Heart right ventricle (tissue), 16 donors: ENCODE measurements around the gene PODXL2. TPM values are rescaled to one million over a fixed set of nuclear protein-coding genes. Genes with fewer than 3 reads are reported as not detected.
A peak's percentile ranks its signal among the peaks of the same experiment; 100 is the strongest.

Source experiments
- ATAC-seq, 8 donors: fragments of 200-7000 bp; cut with Tn5 transposase; one replicate each; pipeline ENCODE4 v1.9.1; 2020; ENCODE audit warnings: mild to moderate bottlenecking in 8 of 8, moderate library complexity in 8 of 8, moderate number of reproducible peaks in 1 of 8
- DNase-seq, 2 donors: peaks; one replicate each; pipeline ENCODE4 v3.0.0-alpha.2; 2020
- H3K27ac ChIP-seq, 10 donors: fragments of 200-600 bp; sonication (generic) in 2 of 10; one replicate each; pipeline versions ENCODE4 v1.5.0 to v1.8.0; 2020 to 2022; ENCODE audit warnings: mild to moderate bottlenecking in 3 of 10
- H3K27me3 ChIP-seq, 7 donors: fragments of 200-600 bp; one replicate each; pipeline ENCODE4 v1.8.0; 2021 to 2022; ENCODE audit warnings: mild to moderate bottlenecking in 2 of 7
- H3K36me3 ChIP-seq, 9 donors: fragments of 200-600 bp; sonication (generic) in 1 of 9; one replicate each; pipeline versions ENCODE4 v1.5.0 to v1.8.0; 2020 to 2022; ENCODE audit warnings: mild to moderate bottlenecking in 2 of 9
- H3K4me1 ChIP-seq, 9 donors: fragments of 200-600 bp; sonication (generic) in 1 of 9; one replicate each; pipeline versions ENCODE4 v1.5.0 to v1.8.0; 2020 to 2022; ENCODE audit warnings: mild to moderate bottlenecking in 4 of 9
- H3K4me3 ChIP-seq, 10 donors: fragments of 200-600 bp; sonication (generic) in 2 of 10; one replicate each; pipeline versions ENCODE4 v1.5.0 to v1.8.0; 2020 to 2022; ENCODE audit warnings: mild to moderate bottlenecking in 7 of 10, moderate library complexity in 2 of 10
- H3K9me3 ChIP-seq, 11 donors: fragments of 200-600 bp in 10 of 11; sonication (generic) in 2 of 11; one replicate each; pipeline versions ENCODE4 v1.5.0 to v1.8.0; 2013 to 2022; ENCODE audit warnings: mild to moderate bottlenecking in 2 of 11, control low read depth in 1 of 11, moderate library complexity in 1 of 11
- CTCF ChIP-seq, 9 donors: fragments of 200-600 bp; sonication (generic) in 2 of 9; IDR thresholded peaks; one replicate each; pipeline versions ENCODE4 v1.5.0 to v1.8.0; 2021 to 2022; ENCODE audit warnings: antibody characterized with exemption in 9 of 9, mild to moderate bottlenecking in 5 of 9, moderate library complexity in 1 of 9
- WGBS, 2 donors: extraction: QIAGEN DNeasy Blood & Tissue Kit; methylation state at CpG; one replicate each; pipeline ENCODE4 v1.1.7; 2013; ENCODE audit warnings: inconsistent platforms in 1 of 2; 5-methylcytosine and 5-hydroxymethylcytosine counted together
- intact Hi-C, 10 donors: fragments of 100-400 bp; cut with DNase I; formaldehyde crosslinking; loops; one replicate each; pipeline versions ENCODE4 v1.11.1 to v1.14.2; 2022
- polyA plus RNA-seq, 2 donors: library from polyadenylated mRNA; stranded (reverse); fragments of 200-250 nt; gene quantifications; one replicate each; pipeline ENCODE4 v1.2.3, GENCODE V29; 2013
- total RNA-seq, 10 donors: library from RNA; stranded (reverse); fragmentation: NEBNext Ultra II Directional in 3 of 10; extraction: Animal tissue kit (Norgen Biotek cat#: 25700) in 3 of 10; gene quantifications; one replicate each; pipeline versions ENCODE4 v1.2.1 to v1.2.4, GENCODE V29; 2021 to 2023
- donor health status: Arrhythmogenic right ventricular cardiomyopathy.
- donor health status: ischemic (EF 13 %, LVEDD 7.1; RV severe dilation, severe dysfunction).
- donor health status: healthy with polysubstance abuse.
- donor health status: DM: no; HTN: yes; CAD: no.
- donor health status: DM: no; HTN: no; CAD: no.
- donor health status: ischemic (EF 25% LVEDD 6.9; RV normal size, moderate dysfunction).
- donor health status: ischemic (EF 25% LVEDD 5.7; RV mildly dilated, moderate dysfunction).
- donor health status: healthy.
- donor health status: DM: yes; HTN: yes; CAD: no.
- donor health status: Ischemic cardiomyopathy.
- donor health status: ischemic (EF 35%, LVEDD 5.7; RV mildly dilated, moderate dysfunction).
- donor health status: nonischemic (EF 11% LVEDD 7.7; RV severe dilation, severe dysfunction).
- donor health status: DM: yes; HTN: yes; CAD: no.
- donor health status: PGD.
- donor health status: ischemic (EF 29% LVEDD 5.4; RV normal size, mild dysfunction).
- donor health status: nonischemic (EF 23%, LVEDD 6.1; RV moderate dilation, normal function).

The PODXL2 gene
- total and polyA plus RNA-seq, 12 donors = 0.42 to 4.0 (median 1.5) TPM

- Histone ChIP-seq H3K27ac (no peak overlapping the region), H3K4me1 (peaks cover 7 to 41% (median 19%) of the 10 kb centered on the region in 9 donors), H3K4me3 (no peak overlapping the region), H3K9me3 (no peaks in the 10 kb centered on the region), H3K27me3 (no peaks in the 10 kb centered on the region), H3K36me3 (peaks cover 0 to under 1% (median 0%) of the 10 kb centered on the region in 9 donors)
- DNase-seq (no peak), ATAC-seq (no peak)
- no peak for TF ChIP-seq CTCF (IDR thresholded peaks at IDR 0.05)
- intact Hi-C loops = loop anchor here in 1 of 10 donors (10.0 kb wide), 1 partner anchor 229 kb away; the partner anchor contains the start of gene MGLL
- WGBS, 2 donors = 73 to 78% methylated on average over 4 of the region's 4 CpGs
Measured at GRCh38 chr3:127595303-127595702, 33.7 kb upstream of the PODXL2 start.

- H3K36me3 ChIP-seq = peaks cover 0 to 3% (median 0%) of the 10 kb centered on the region in 9 donors
- no peak for DNase-seq
- H3K9me3 ChIP-seq = no peaks in the 10 kb centered on the region
- TF ChIP-seq CTCF (IDR thresholded peaks at IDR 0.05) = no peak
- intact Hi-C loops = loop anchor here in 1 of 10 donors (10.0 kb wide), 1 partner anchor 228 kb away; the partner anchor contains the start of gene MGLL
- no peaks in the 10 kb centered on the region for H3K27me3 ChIP-seq
- WGBS, 2 donors = 70 to 75% methylated on average over 12 of the region's 12 CpGs
- H3K27ac ChIP-seq = no peak overlapping the region
- H3K4me3 ChIP-seq = peak overlapping the region in 6 of 10 donors; percentile 63 to 70 (median 66)
- ATAC-seq = no peak
- peaks cover 0 to 29% (median 11%) of the 10 kb centered on the region in 9 donors for H3K4me1 ChIP-seq
Measured at GRCh38 chr3:127597020-127597771, 31.8 kb upstream of the PODXL2 start.

GRCh38 chr3:127598841-127599570, 30.0 kb upstream of the PODXL2 start:
- intact Hi-C loops = loop anchor here in 1 of 10 donors (10.0 kb wide), 1 partner anchor 226 kb away; the partner anchor contains the start of gene MGLL
- WGBS, 2 donors = 64 to 66% methylated on average over 14 of the region's 14 CpGs
- ATAC-seq = no peak
- Histone ChIP-seq H3K36me3 (peaks cover 0 to 3% (median 0%) of the 10 kb centered on the region in 9 donors), H3K4me1 (peaks cover 0 to 24% (median 11%) of the 10 kb centered on the region in 9 donors), H3K9me3 (no peaks in the 10 kb centered on the region), H3K27me3 (no peaks in the 10 kb centered on the region), H3K4me3 (peak overlapping the region in 9 of 10 donors; percentile 57 to 72 (median 65)), H3K27ac (peak overlapping the region in 5 of 10 donors; percentile 57 to 79 (median 65))
- TF ChIP-seq CTCF (IDR thresholded peaks at IDR 0.05) = no peak
- no peak for DNase-seq

DNA sequence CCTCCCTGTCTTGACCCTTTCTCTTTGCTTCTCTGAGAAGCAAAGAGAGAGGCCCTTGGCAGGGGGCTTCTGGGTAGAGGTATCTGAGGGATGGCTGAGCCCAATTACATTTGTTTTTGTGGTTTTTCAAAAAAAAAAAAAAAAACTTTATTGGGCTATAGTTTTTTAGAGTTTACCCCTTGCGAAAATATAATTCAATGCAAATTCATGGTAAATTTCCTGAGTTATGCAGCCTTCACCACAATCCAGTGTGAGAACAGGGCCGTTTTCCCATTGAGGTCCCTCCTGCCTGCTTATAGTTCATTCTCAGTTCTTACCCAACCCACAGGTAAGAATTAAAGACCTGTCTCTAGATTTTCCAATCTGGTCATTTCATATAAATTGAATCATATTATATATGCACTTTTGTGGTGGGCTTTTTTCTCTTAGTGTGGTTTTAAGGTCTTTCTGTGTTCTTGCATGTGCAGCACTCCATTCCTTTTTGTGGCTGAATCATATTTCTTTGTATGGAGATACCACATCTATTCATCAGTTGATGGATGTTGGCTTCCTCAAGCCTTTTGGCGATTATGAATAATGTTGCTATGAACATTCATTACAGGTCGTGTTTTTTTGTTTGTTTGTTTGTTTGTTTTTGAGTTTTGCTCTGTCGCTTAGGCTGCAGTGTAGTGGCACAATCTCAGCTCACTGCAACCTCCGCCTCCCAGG, 28.1 kb upstream of the PODXL2 start:
- Histone ChIP-seq H3K36me3 (peaks cover 0 to 17% (median 0%) of the 10 kb centered on the region in 9 donors), H3K9me3 (no peaks in the 10 kb centered on the region), H3K4me3 (no peak overlapping the region), H3K27me3 (no peaks in the 10 kb centered on the region), H3K4me1 (peaks cover 0 to 24% (median 11%) of the 10 kb centered on the region in 9 donors), H3K27ac (no peak overlapping the region)
- 86 to 90% methylated on average over 6 of the region's 6 CpGs for WGBS, 2 donors
- no peak for TF ChIP-seq CTCF (IDR thresholded peaks at IDR 0.05)
- no peak for DNase-seq
- intact Hi-C loops = no loop called here
- ATAC-seq = no peak
